Activated naive CD4-positive, alpha-beta T cell (primary cell): ENCODE data around the gene NOCT.
A peak's percentile ranks its signal among the peaks of the same experiment; 100 is the strongest.
"Not testable (repeated sequence)": the region's sequence is repeated elsewhere in the genome, so short reads cannot be mapped to it uniquely, and the experiment has no call there.

ENCODE experiments used
- DNase-seq, 4 experiments: peaks; one replicate each; lab custom pipeline; 2025; lab: John Stamatoyannopoulos, UW

Gene NOCT

GRCh38 chr4:139048026-139048425 is 32.4 kb downstream of the NOCT start:
- no peak for DNase-seq

DNA sequence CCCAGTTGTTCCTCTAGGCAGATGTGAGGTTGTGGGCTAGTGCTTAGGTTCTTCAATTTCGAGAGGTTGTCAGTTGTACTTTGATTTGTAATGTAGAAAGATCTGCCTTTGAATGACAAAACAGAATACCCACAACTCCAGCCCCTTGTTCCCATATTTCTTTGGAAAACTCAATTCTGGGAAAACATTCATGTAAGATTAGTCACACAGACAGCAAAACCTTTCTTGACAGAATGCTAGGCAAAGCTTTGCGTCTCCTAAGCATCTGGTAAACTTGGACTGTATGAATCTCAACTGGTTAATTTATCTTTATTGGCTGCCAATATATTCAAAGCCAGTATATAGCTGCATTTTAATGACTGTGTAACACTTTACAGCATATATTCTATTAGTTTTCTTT is 34.9 kb downstream of the NOCT start:
- DNase-seq: no peak

- DNase-seq: no peak
Observed at GRCh38 chr4:139053909-139054308, 38.3 kb downstream of the NOCT start.

- DNase-seq: no peak
Observed at GRCh38 chr4:139054791-139055505, 39.4 kb downstream of the NOCT start.

- DNase-seq: not testable (repeated sequence)
Observed at GRCh38 chr4:139059026-139059425, 43.4 kb downstream of the NOCT start.

GRCh38 chr4:139060591-139060990 is 45.0 kb downstream of the NOCT start:
- no peak for DNase-seq

GRCh38 chr4:139076016-139076744 is 60.6 kb downstream of the NOCT start:
- DNase-seq: no peak

DNA sequence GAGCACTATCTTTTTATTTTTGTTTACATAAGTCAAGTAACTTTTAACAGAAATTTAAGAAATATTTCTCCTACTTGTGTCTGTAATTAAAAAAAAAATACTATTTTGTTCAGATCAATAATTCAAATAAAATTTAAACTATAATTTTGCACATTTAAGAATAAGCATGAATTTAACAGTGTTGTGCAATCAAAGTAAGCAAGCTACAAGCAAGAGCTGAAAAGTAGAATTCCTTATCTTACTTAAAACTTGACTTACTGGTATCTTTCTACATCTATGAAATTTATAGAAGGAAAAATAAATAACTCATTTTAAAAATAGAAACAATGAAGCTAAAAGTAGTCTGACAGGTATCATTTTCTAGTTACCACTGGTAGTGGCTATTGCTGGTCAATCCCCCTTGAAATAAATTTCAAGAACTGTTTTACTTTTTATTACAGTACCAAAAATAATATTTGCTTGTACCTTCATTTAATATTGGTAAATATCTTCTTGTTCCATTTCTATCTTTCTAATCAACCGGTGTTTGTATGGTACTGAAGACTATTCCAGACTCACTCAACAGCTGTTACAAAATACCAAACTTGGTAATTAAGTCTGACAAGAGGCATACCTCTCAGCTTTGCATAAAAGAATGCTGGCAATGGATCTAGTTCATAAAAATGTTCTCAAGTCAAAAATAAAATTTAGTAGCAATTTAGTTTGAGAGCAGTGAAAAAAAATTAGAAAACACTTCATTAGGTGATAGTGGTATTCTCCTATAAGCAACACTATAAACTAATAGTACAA is 62.2 kb downstream of the NOCT start:
- DNase-seq: no peak

DNA sequence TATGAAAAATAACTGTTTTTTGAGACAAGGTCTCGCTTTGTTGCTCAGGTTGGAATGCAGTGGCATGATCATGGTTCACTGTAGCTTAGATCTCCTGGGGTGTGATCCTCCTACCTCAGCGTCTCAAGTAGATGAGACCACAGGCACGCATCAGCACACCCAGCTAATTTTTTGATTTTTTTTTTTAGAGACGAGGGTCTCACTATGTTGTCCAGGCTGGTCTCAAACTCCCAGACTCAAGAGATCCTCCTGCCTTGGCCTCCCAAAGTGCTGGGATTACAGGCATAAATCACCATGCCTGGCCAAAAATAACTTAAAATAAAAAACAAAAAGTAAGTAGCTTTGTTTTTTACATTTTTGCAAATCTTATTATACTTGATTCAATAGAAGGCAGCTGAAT is 63.3 kb downstream of the NOCT start:
- DNase-seq: no peak

GRCh38 chr4:139082750-139083606 is 67.4 kb downstream of the NOCT start:
- peak; percentile 54 to 80 (median 67) for DNase-seq

- peak; percentile 43 to 64 (median 53) for DNase-seq
Observed at GRCh38 chr4:139083607-139083955, 68.0 kb downstream of the NOCT start.

GRCh38 chr4:139083956-139084803 is 68.6 kb downstream of the NOCT start:
- DNase-seq: peak; percentile 43 to 76 (median 72)

- DNase-seq: no peak
Observed at GRCh38 chr4:139084804-139085093, 69.2 kb downstream of the NOCT start.

- no peak for DNase-seq
Observed at GRCh38 chr4:139085141-139085540, 69.6 kb downstream of the NOCT start.

DNA sequence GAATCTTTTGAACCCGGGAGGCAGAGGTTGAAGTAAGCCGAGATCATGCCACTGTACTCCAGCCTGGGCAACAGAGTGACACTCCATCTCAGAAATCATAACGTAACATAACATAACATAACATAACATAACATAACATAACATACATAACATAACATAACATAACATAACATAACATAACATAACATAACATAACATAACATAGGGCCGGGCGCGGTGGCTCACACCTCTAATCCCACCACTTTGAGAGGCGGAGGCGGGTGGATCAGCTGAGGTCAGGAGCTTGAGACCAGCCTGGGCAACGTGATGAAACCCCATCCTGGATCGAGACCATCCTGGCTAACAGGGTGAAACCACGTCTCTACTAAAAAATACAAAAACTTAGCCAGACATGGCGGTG is 76.7 kb downstream of the NOCT start:
- no peak for DNase-seq
